Measurements from ENCODE around the gene FN1. TPM values are rescaled to one million over a fixed set of nuclear protein-coding genes. Genes with fewer than 3 reads are reported as not detected.

Gene FN1
- total RNA-seq, 3 donors from 2014 or later: 74.9 to 295 (median 102) TPM

GRCh38 chr2:215404348-215405012 lies 31.4 kb downstream of the FN1 start:
- H3K27ac ChIP-seq: no peak overlapping the region
- no peaks in the 10 kb centered on the region for H3K9me3 ChIP-seq
- H3K4me1 ChIP-seq: no peaks in the 10 kb centered on the region
- no peaks in the 10 kb centered on the region for H3K36me3 ChIP-seq
- H3K4me3 ChIP-seq: no peak overlapping the region
- H3K27me3 ChIP-seq: no peaks in the 10 kb centered on the region
- DNase-seq (ENCODE audit: low spot score in 2 of 2): no peak
- intact Hi-C loops (cut with DNase I; ENCODE audit: low total_unique reads): no loop called here
- TF ChIP-seq POLR2A (IDR thresholded peaks at IDR 0.05) (no peak), POLR2AphosphoS5 (IDR thresholded peaks at IDR 0.05) (no peak)
- TF ChIP-seq, protein P1, sequence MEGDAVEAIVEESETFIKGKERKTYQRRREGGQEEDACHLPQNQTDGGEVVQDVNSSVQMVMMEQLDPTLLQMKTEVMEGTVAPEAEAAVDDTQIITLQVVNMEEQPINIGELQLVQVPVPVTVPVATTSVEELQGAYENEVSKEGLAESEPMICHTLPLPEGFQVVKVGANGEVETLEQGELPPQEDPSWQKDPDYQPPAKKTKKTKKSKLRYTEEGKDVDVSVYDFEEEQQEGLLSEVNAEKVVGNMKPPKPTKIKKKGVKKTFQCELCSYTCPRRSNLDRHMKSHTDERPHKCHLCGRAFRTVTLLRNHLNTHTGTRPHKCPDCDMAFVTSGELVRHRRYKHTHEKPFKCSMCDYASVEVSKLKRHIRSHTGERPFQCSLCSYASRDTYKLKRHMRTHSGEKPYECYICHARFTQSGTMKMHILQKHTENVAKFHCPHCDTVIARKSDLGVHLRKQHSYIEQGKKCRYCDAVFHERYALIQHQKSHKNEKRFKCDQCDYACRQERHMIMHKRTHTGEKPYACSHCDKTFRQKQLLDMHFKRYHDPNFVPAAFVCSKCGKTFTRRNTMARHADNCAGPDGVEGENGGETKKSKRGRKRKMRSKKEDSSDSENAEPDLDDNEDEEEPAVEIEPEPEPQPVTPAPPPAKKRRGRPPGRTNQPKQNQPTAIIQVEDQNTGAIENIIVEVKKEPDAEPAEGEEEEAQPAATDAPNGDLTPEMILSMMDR (IDR thresholded peaks at IDR 0.05): no peak

DNA sequence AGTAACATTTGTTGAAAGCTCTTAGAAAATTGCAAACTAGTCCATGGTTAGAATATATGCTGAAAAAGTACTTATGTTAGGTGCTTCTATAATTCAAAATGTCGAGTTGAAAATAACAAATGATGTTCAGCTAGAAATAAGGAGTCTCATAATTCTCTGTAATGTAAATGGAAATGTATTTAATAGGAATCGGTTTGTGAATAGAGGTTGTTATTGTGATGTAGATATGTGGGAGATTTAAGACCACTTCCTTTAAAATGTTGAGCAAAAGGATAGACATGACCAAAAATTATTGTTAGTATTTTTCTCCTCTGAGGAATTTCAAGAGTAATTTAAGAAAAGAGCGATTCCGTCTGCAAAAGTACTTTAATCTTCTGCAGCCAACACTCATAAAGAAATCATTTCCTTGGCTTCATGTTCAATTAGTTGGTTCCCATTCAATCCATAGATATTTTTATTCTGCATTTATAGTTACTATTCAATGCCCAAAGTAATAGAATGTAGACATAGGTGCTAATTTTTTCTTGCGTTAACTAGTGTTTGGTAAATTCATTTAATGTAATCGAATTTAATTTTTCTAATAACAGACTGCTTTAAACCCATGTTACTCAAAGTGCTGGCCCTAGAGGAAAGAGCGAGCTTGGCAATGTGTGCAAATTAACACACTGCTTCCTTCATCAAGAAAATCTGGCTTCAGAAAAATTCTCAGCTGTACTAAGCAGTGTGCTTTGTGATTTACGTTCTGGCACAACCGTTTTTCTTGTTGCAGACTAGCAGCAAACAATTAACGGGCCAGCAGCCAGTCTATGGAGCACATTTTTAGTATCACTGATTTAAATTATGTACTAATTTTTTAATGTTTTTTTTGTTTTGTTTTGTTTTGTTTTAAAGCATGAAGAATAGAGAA lies 32.2 kb downstream of the FN1 start:
- DNase-seq (ENCODE audit: low spot score in 2 of 2): no peak
- Histone ChIP-seq H3K36me3 (no peaks in the 10 kb centered on the region), H3K9me3 (no peaks in the 10 kb centered on the region), H3K27ac (no peak overlapping the region), H3K27me3 (no peaks in the 10 kb centered on the region), H3K4me1 (no peaks in the 10 kb centered on the region), H3K4me3 (no peak overlapping the region)
- TF ChIP-seq POLR2AphosphoS5 (IDR thresholded peaks at IDR 0.05): no peak
- TF ChIP-seq, protein P1 (IDR thresholded peaks at IDR 0.05): no peak
- intact Hi-C loops (cut with DNase I; ENCODE audit: low total_unique reads): no loop called here

GRCh38 chr2:215401896-215402379 lies 33.9 kb downstream of the FN1 start:
- H3K9me3 ChIP-seq: no peaks in the 10 kb centered on the region
- no peaks in the 10 kb centered on the region for H3K36me3 ChIP-seq
- H3K27ac ChIP-seq: no peak overlapping the region
- no peak for TF ChIP-seq POLR2AphosphoS5 (IDR thresholded peaks at IDR 0.05)
- TF ChIP-seq, protein P1 (IDR thresholded peaks at IDR 0.05): no peak
- TF ChIP-seq POLR2A (IDR thresholded peaks at IDR 0.05): no peak
- no peaks in the 10 kb centered on the region for H3K27me3 ChIP-seq
- no peaks in the 10 kb centered on the region for H3K4me1 ChIP-seq
- H3K4me3 ChIP-seq: no peak overlapping the region
- intact Hi-C loops (cut with DNase I; ENCODE audit: low total_unique reads): no loop called here
- no peak for DNase-seq (ENCODE audit: low spot score in 2 of 2)

DNA sequence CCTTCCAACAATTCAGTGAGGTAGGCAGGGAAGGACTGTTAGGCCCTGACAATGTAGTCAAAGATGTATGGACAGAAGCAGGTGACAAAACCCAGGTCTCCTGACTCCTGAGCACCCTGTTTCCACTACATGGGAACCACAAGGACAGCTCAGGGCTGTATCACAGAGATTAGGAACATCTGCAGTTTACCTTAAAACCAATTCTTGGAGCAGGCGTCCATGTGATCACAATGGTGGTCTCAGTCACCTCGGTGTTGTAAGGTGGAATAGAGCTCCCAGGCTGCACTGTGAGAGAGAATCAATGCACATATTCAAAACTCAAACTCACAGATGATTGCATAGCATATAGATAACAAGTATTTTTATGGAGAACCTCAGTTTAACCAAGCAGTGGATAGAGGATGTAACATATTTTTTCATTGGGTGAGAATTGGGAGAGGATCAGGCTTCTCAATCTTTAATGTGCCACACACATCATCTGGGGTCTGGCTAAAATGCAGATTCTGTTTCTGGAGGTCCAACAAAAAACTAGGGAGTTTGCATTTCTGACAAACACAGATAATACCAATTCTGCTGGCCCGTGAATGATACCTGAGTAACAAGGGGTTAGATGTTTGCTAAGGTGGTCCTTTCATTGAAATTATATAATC lies 36.7 kb downstream of the FN1 start:
- TF ChIP-seq POLR2AphosphoS5 (IDR thresholded peaks at IDR 0.05): no peak
- TF ChIP-seq POLR2A (IDR thresholded peaks at IDR 0.05): no peak
- TF ChIP-seq, protein P1 (IDR thresholded peaks at IDR 0.05): no peak
- Histone ChIP-seq H3K27me3 (no peaks in the 10 kb centered on the region), H3K4me1 (no peaks in the 10 kb centered on the region), H3K36me3 (no peaks in the 10 kb centered on the region), H3K9me3 (no peaks in the 10 kb centered on the region), H3K4me3 (no peak overlapping the region), H3K27ac (no peak overlapping the region)
- intact Hi-C loops (cut with DNase I; ENCODE audit: low total_unique reads): no loop called here
- DNase-seq (ENCODE audit: low spot score in 2 of 2): no peak

Data from breast epithelium (tissue), 4 donors.